Vagina (tissue), 2 donors: ENCODE results near the gene TP53I3. TPM values are rescaled to one million over a fixed set of nuclear protein-coding genes. Genes with fewer than 3 reads are reported as not detected.

Experiments used
- DNase-seq, 2 donors: peaks; one replicate each; pipeline ENCODE4 v3.0.0-alpha.2; 2017; ENCODE audit errors: extremely low spot score in 2 of 2
- H3K27ac ChIP-seq: fragments of 200-600 bp; sonication (generic); one replicate; pipeline ENCODE4 v1.5.1; 2019
- H3K27me3 ChIP-seq: fragments of 200-600 bp; sonication (generic); one replicate; pipeline ENCODE4 v1.5.1; 2019
- H3K36me3 ChIP-seq, 2 donors: fragments of 200-600 bp; sonication (generic); one replicate each; pipeline ENCODE4 v1.5.1; 2017 to 2019
- H3K4me1 ChIP-seq: fragments of 200-600 bp; sonication (generic); one replicate; pipeline ENCODE4 v1.5.1; 2019
- H3K4me3 ChIP-seq, 2 donors: fragments of 200-600 bp; sonication (generic); 1 replicate in 1 of 2; 2 replicates in 1 of 2; pipeline ENCODE4 v1.5.1; 2016 to 2019
- H3K9me3 ChIP-seq: fragments of 200-600 bp; sonication (generic); one replicate; pipeline ENCODE4 v1.5.1; 2019
- CTCF ChIP-seq, 3 experiments: fragments of 450-650 bp in 2 of 3; fragments of 200-600 bp in 1 of 3; sonication (generic) in 1 of 3; IDR thresholded peaks; one replicate each; pipeline ENCODE4 v1.5.1; 2017 to 2019; ENCODE audit warnings: antibody characterized with exemption in 3 of 3, mild to moderate bottlenecking in 2 of 3, moderate library complexity in 2 of 3
- POLR2A ChIP-seq, 2 donors: fragments of 450-650 bp; IDR thresholded peaks; one replicate each; pipeline ENCODE4 v1.6.1; 2017; ENCODE audit warnings: antibody characterized with exemption in 2 of 2, mild to moderate bottlenecking in 2 of 2, moderate library complexity in 2 of 2
- POLR2AphosphoS5 ChIP-seq, 2 donors: sonication (generic); formaldehyde crosslinking; IDR thresholded peaks; one replicate each; pipeline ENCODE4 v1.9.0; 2017; ENCODE audit warnings: antibody characterized with exemption in 2 of 2, mild to moderate bottlenecking in 2 of 2, low read depth in 1 of 2; ENCODE audit not compliant: insufficient read depth in 1 of 2
- intact Hi-C: fragments of 100-400 bp; cut with DNase I; formaldehyde crosslinking; loops from one replicate; pipeline ENCODE4 v1.15.1; 2023
- total RNA-seq: library from RNA; depleted of rRNA; stranded (reverse); fragments of >200 nt; gene quantifications from one replicate; pipeline ENCODE4 v1.2.3, GENCODE V29; 2016

TP53I3 gene
- total RNA-seq, 1 donor from 2014 or later, result 31.9 TPM

GRCh38 chr2:24086241-24086640, 1.6 kb upstream of the TP53I3 start:
- Histone ChIP-seq H3K36me3 (peaks cover 0 to 10% of the 10 kb centered on the region in 2 donors), H3K4me3 (no peak overlapping the region), H3K27ac (no peak overlapping the region), H3K27me3 (no peaks in the 10 kb centered on the region), H3K4me1 (peaks cover 12% of the 10 kb centered on the region), H3K9me3 (no peaks in the 10 kb centered on the region)
- DNase-seq, result no peak
- intact Hi-C loops, result no loop called here
- TF ChIP-seq CTCF (IDR thresholded peaks at IDR 0.05) (no peak), POLR2A (IDR thresholded peaks at IDR 0.05) (no peak), POLR2AphosphoS5 (IDR thresholded peaks at IDR 0.05; ENCODE audit: insufficient read depth in 1 of 2, low read depth in 1 of 2) (no peak)

GRCh38 chr2:24085200-24085489, 511 bp upstream of the TP53I3 start:
- peak overlapping the region; percentile 53 to 64 for H3K4me3 ChIP-seq
- TF ChIP-seq CTCF (IDR thresholded peaks at IDR 0.05), result no peak
- TF ChIP-seq POLR2A (IDR thresholded peaks at IDR 0.05), result no peak
- no peak for TF ChIP-seq POLR2AphosphoS5 (IDR thresholded peaks at IDR 0.05; ENCODE audit: insufficient read depth in 1 of 2, low read depth in 1 of 2)
- H3K36me3 ChIP-seq, result peaks cover 0 to 10% of the 10 kb centered on the region in 2 donors
- H3K27ac ChIP-seq, result peak overlapping the region; percentile 94
- no peaks in the 10 kb centered on the region for H3K9me3 ChIP-seq
- H3K4me1 ChIP-seq, result peaks cover 12% of the 10 kb centered on the region
- H3K27me3 ChIP-seq, result no peaks in the 10 kb centered on the region
- intact Hi-C loops, result loop anchor here (2.0 kb wide), 1 partner anchor 156 kb away; no protein-coding TSS in a partner anchor
- DNase-seq, result no peak

DNA sequence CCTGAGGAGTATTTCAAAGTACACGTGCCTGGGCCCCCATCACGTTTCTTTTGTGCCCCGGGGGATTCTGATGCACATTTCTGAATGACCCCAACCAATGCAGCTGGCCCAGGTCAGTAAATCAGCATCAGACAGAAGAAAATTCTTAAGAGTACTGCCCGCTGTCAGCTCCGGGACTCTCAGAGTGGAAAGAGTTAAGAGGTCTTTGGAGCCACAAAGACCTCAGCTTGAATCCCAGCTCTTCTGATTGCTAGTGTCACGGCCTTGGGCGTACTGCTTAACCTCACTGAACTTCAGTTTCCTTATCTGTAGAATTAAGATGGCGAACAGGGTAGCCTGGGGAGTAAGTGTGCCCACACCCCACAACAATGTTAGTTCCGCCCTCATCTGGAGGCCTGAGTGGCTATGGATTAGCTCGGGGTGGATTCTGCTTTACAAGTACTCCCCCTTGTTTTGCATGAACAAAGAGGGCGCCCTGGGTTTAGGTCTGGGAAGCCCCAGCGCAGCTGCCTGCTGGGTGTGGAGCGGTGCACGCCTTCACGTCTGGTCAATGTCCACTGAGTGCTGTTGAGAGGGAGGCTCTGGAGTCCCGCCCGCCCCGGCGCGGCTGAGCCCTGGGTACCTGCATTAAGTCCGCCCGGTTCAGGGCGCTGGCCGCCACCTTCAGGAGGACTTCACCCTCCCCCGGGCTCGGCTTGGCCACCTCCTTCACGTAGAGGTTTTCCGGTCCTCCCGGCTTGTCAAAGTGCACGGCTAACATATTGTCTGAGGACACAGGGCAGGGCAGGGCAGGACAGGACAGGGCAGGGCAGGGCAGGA, 858 bp downstream of the TP53I3 start:
- Histone ChIP-seq H3K27me3 (no peaks in the 10 kb centered on the region), H3K27ac (peak overlapping the region; percentile 94), H3K4me3 (peak overlapping the region; percentile 53 to 64), H3K36me3 (peaks cover 0 to 18% of the 10 kb centered on the region in 2 donors), H3K4me1 (peaks cover 12% of the 10 kb centered on the region), H3K9me3 (no peaks in the 10 kb centered on the region)
- intact Hi-C loops, result loop anchor here (2.0 kb wide), 1 partner anchor 155 kb away; no protein-coding TSS in a partner anchor
- peak in 1 of 2 donors; percentile 93 for DNase-seq
- TF ChIP-seq POLR2AphosphoS5 (IDR thresholded peaks at IDR 0.05; ENCODE audit: insufficient read depth in 1 of 2, low read depth in 1 of 2) (no peak), CTCF (IDR thresholded peaks at IDR 0.05) (no peak), POLR2A (IDR thresholded peaks at IDR 0.05) (no peak)

- Histone ChIP-seq H3K27ac (peak overlapping the region; percentile 94), H3K4me3 (peak overlapping the region; percentile 53 to 64)
- intact Hi-C loops, result no loop called here
Observed at GRCh38 chr2:24082787-24083566, 1.7 kb downstream of the TP53I3 start.

More at GRCh38 chr2:24082787-24083566, 1.7 kb downstream of the TP53I3 start:
- no peaks in the 10 kb centered on the region for H3K9me3 ChIP-seq
- DNase-seq, result no peak
- H3K27me3 ChIP-seq, result no peaks in the 10 kb centered on the region
- TF ChIP-seq CTCF (IDR thresholded peaks at IDR 0.05) (no peak), POLR2AphosphoS5 (IDR thresholded peaks at IDR 0.05; ENCODE audit: insufficient read depth in 1 of 2, low read depth in 1 of 2) (no peak), POLR2A (IDR thresholded peaks at IDR 0.05) (no peak)
- H3K4me1 ChIP-seq, result peaks cover 12% of the 10 kb centered on the region
- peaks cover 0 to 18% of the 10 kb centered on the region in 2 donors for H3K36me3 ChIP-seq
